Fibroblast of lung (primary cell): ENCODE results near the gene LDLRAD3. TPM values are rescaled to one million over a fixed set of nuclear protein-coding genes. Genes with fewer than 3 reads are reported as not detected.

Experiments
- DNase-seq, 2 donors: peaks; one replicate each; pipeline versions ENCODE4 v3.0.0 to v3.0.0-alpha.2; 2010; ENCODE audit warnings: low read depth in 2 of 2
- H2AFZ ChIP-seq: 2 replicates; pipeline ENCODE4 v1.5.1; 2012; ENCODE audit warnings: low read length, control low read depth, inconsistent platforms
- H3K27ac ChIP-seq: 2 replicates; pipeline ENCODE4 v1.5.1; 2011; ENCODE audit warnings: low read length, control low read depth; ENCODE audit not compliant: insufficient read depth
- H3K27me3 ChIP-seq: 2 replicates; pipeline ENCODE4 v1.5.1; 2011; ENCODE audit warnings: mild to moderate bottlenecking, low read length; ENCODE audit not compliant: control insufficient read depth, insufficient read depth
- H3K36me3 ChIP-seq: 2 replicates; pipeline ENCODE4 v1.5.1; 2011; ENCODE audit warnings: low read length; ENCODE audit not compliant: control insufficient read depth, insufficient read depth
- H3K4me1 ChIP-seq: 2 replicates; pipeline ENCODE4 v1.5.1; 2011; ENCODE audit warnings: low read length; ENCODE audit not compliant: control insufficient read depth, insufficient read depth; ENCODE audit errors: extremely low read depth
- H3K4me2 ChIP-seq: 2 replicates; pipeline ENCODE4 v1.5.1; 2011; ENCODE audit warnings: low read length, control low read depth; ENCODE audit not compliant: insufficient read depth; ENCODE audit errors: extremely low read depth
- H3K4me3 ChIP-seq, 4 experiments: fragments of 200-600 bp in 1 of 4; sonication (generic) in 1 of 4; replicated peaks in 1 of 4; 2 replicates each; pipeline ENCODE4 v1.5.1; 2011 to 2016; ENCODE audit warnings: low read length in 4 of 4, low read depth in 3 of 4, mild to moderate bottlenecking in 3 of 4, control low read depth in 2 of 4, inconsistent platforms in 1 of 4, mixed read lengths in 1 of 4; ENCODE audit not compliant: insufficient read depth in 1 of 4; ENCODE audit errors: control extremely low read depth in 1 of 4
- H3K79me2 ChIP-seq: 2 replicates; pipeline ENCODE4 v1.5.1; 2012; ENCODE audit warnings: mild to moderate bottlenecking, low read length, inconsistent platforms; ENCODE audit not compliant: control insufficient read depth, insufficient read depth
- H3K9ac ChIP-seq: 2 replicates; pipeline ENCODE4 v1.5.1; 2011; ENCODE audit warnings: mild to moderate bottlenecking, low read length, control low read depth; ENCODE audit not compliant: insufficient read depth
- H3K9me3 ChIP-seq: 2 replicates; pipeline ENCODE4 v1.5.1; 2012; ENCODE audit warnings: low read depth, low read length; ENCODE audit not compliant: control insufficient read depth, insufficient read depth
- H4K20me1 ChIP-seq: 2 replicates; pipeline ENCODE4 v1.5.1; 2011; ENCODE audit warnings: low read length; ENCODE audit not compliant: control insufficient read depth, insufficient read depth; ENCODE audit errors: extremely low read depth
- CTCF ChIP-seq, 2 donors: IDR thresholded peaks in 1 of 2; conservative IDR thresholded peaks in 1 of 2; 1 replicate in 1 of 2; 2 replicates in 1 of 2; pipeline ENCODE4 v1.5.1; 2011 to 2012; ENCODE audit warnings: low read length in 2 of 2, control low read depth in 1 of 2, inconsistent platforms in 1 of 2, low read depth in 1 of 2, mild to moderate bottlenecking in 1 of 2
- EZH2 ChIP-seq: IDR thresholded peaks from 2 replicates; pipeline ENCODE4 v1.5.1; 2012; ENCODE audit warnings: low read length, control low read depth, mild to moderate bottlenecking; ENCODE audit errors: missing control alignments
- polyA plus RNA-seq, 2 donors: library from polyadenylated mRNA; depleted of rRNA in 1 of 2; stranded (reverse) in 1 of 2; unstranded in 1 of 2; fragments of >200 nt; gene quantifications; 2 replicates each; pipeline ENCODE4 v1.2.1, GENCODE V29; 2011 to 2012; ENCODE audit warnings: missing spikeins in 1 of 2
- total RNA-seq: library from RNA; depleted of rRNA; stranded (reverse); fragments of >200 nt; gene quantifications from 2 replicates; pipeline ENCODE4 v1.2.1, GENCODE V29; 2014

Gene LDLRAD3
- total and polyA plus RNA-seq, 2 donors (not counting 1 experiment from before 2014, with no cell fraction given), result 3.8 to 7.8 TPM

- Histone ChIP-seq H3K4me2 (no peak overlapping the region), H3K27me3 (no peaks in the 10 kb centered on the region), H3K79me2 (no peaks in the 10 kb centered on the region), H4K20me1 (no peaks in the 10 kb centered on the region), H3K9ac (no peak overlapping the region), H3K4me1 (no peaks in the 10 kb centered on the region), H3K4me3 (no peak overlapping the region), H3K27ac (no peak overlapping the region), H2AFZ (no peak overlapping the region), H3K36me3 (no peaks in the 10 kb centered on the region), H3K9me3 (no peaks in the 10 kb centered on the region)
- TF ChIP-seq CTCF (conservative IDR thresholded peaks at IDR 0.05 in 1 of 2, IDR thresholded peaks at IDR 0.05 in 1 of 2; ENCODE audit: low read depth in 1 of 2, low read length in 2 of 2) (no peak), EZH2 (no peak)
- DNase-seq, result peak in 1 of 2 donors; percentile 25
These were observed 336.7 kb downstream of the LDLRAD3 start for GRCh38 chr11:36280531-36280930.
